PFSK-1 (cell line): Measurements from ENCODE around the gene PLEKHG4B.

ENCODE experiments used
- FOXP2 ChIP-seq: optimal IDR thresholded peaks from 2 replicates; pipeline ENCODE3; 2011; ENCODE audit warnings: borderline replicate concordance, control low read depth, inconsistent platforms; ENCODE audit not compliant: insufficient read depth; ENCODE audit errors: extremely low read length, extremely low read depth
- POLR2AphosphoS5 ChIP-seq: IDR thresholded peaks from 2 replicates; pipeline ENCODE4 v1.6.1; 2012; ENCODE audit warnings: low read depth, mild to moderate bottlenecking, control low read depth, low read length, moderate library complexity
- REST ChIP-seq, 2 experiments: IDR thresholded peaks; 2 replicates each; pipeline versions ENCODE4 v1.6.1 to v1.8.0; 2011 to 2012; ENCODE audit warnings: low read depth in 2 of 2, low read length in 2 of 2, control low read depth in 1 of 2, inconsistent platforms in 1 of 2, mild to moderate bottlenecking in 1 of 2, moderate library complexity in 1 of 2; ENCODE audit not compliant: insufficient read depth in 1 of 2
- SIN3A ChIP-seq: IDR thresholded peaks from 2 replicates; pipeline ENCODE4 v1.6.1; 2012; ENCODE audit warnings: mild to moderate bottlenecking, low read length, moderate library complexity, borderline replicate concordance; ENCODE audit not compliant: insufficient read depth
- TAF1 ChIP-seq: IDR thresholded peaks from 2 replicates; pipeline ENCODE4 v1.6.1; 2012; ENCODE audit warnings: low read length, control low read depth, borderline replicate concordance; ENCODE audit not compliant: insufficient read depth

Gene PLEKHG4B

GRCh38 chr5:156411-157072, 64.6 kb downstream of the PLEKHG4B start:
- no peak for TF ChIP-seq FOXP2
- no peak for TF ChIP-seq REST (IDR thresholded peaks at IDR 0.05; ENCODE audit: insufficient read depth in 1 of 2, low read depth in 2 of 2, low read length in 2 of 2)
- TF ChIP-seq TAF1 = no peak
- no peak for TF ChIP-seq POLR2AphosphoS5
- TF ChIP-seq SIN3A = no peak

- TF ChIP-seq FOXP2 = no peak
- TF ChIP-seq REST (IDR thresholded peaks at IDR 0.05; ENCODE audit: insufficient read depth in 1 of 2, low read depth in 2 of 2, low read length in 2 of 2) = no peak
- TF ChIP-seq SIN3A = no peak
- TF ChIP-seq POLR2AphosphoS5 = no peak
- no peak for TF ChIP-seq TAF1
Observed at GRCh38 chr5:157126-157715, 65.3 kb downstream of the PLEKHG4B start.

- TF ChIP-seq TAF1 (no peak), REST (IDR thresholded peaks at IDR 0.05; ENCODE audit: insufficient read depth in 1 of 2, low read depth in 2 of 2, low read length in 2 of 2) (no peak), FOXP2 (no peak), SIN3A (no peak), POLR2AphosphoS5 (no peak)
Observed at GRCh38 chr5:157801-158200, 65.8 kb downstream of the PLEKHG4B start.

GRCh38 chr5:158807-159447, 67.0 kb downstream of the PLEKHG4B start:
- no peak for TF ChIP-seq FOXP2
- TF ChIP-seq TAF1 = no peak
- no peak for TF ChIP-seq POLR2AphosphoS5
- no peak for TF ChIP-seq REST (IDR thresholded peaks at IDR 0.05; ENCODE audit: insufficient read depth in 1 of 2, low read depth in 2 of 2, low read length in 2 of 2)
- no peak for TF ChIP-seq SIN3A
